ENCODE data around the gene KCNAB1.

DNA sequence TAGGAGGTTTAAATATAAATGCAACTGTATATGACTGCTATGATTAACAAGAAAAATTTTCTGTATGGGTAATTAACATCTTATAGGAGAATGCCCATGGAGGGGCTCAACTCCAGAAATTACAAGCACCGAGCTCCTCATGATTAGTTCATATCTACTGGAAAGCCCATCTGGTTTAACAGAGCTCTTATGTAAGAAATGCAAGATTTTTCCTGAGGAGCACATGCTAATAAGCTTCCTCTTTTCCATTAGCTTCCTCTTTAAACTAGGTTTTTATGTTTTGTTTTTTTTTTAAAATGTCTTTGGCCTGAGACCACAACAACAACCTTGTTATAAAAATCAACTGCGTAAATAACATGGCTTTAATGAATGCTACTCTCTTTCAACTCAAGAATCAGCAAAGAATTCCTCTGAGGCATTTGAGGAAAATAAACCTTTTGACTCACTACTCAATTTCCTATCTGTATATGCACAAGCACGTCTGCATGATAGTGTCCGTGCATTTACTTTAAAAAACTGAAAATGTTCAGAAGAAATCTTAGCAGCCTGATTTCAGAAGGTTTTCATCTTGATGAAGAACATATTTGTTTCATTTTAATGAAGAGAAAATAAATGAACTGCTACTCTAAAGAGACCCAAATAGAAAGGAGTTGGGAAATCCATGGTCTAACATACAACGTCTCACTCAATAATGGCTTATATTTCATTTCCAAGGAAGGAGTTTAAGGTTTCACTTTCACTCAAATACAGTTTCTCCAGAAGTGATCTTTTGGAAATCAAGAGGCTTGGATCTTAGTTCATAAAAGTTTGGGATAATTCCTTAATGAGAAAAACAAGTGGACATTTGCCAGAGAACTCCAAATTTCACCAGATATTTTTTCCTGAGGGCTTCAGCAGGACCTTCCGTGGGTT lies 180.8 kb downstream of the KCNAB1 start:
- TF ChIP-seq, protein P1, sequence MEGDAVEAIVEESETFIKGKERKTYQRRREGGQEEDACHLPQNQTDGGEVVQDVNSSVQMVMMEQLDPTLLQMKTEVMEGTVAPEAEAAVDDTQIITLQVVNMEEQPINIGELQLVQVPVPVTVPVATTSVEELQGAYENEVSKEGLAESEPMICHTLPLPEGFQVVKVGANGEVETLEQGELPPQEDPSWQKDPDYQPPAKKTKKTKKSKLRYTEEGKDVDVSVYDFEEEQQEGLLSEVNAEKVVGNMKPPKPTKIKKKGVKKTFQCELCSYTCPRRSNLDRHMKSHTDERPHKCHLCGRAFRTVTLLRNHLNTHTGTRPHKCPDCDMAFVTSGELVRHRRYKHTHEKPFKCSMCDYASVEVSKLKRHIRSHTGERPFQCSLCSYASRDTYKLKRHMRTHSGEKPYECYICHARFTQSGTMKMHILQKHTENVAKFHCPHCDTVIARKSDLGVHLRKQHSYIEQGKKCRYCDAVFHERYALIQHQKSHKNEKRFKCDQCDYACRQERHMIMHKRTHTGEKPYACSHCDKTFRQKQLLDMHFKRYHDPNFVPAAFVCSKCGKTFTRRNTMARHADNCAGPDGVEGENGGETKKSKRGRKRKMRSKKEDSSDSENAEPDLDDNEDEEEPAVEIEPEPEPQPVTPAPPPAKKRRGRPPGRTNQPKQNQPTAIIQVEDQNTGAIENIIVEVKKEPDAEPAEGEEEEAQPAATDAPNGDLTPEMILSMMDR (IDR thresholded peaks at IDR 0.05; ENCODE audit: insufficient read depth, low read length, poor library complexity, severe bottlenecking): no peak
- TF ChIP-seq EZH2phosphoT487 (conservative IDR thresholded peaks at IDR 0.05; ENCODE audit: low read length): no peak
